Caco-2 (cell line): Measurements from ENCODE around the gene LRMDA. TPM values are rescaled to one million over a fixed set of nuclear protein-coding genes. Genes with fewer than 3 reads are reported as not detected.

Source experiments
- BruUV-seq: library from RNA; stranded (reverse); fragments of 400-500 nt; replicated peaks from 2 replicates; lab custom pipeline; 2021; lab: Mats Ljungman, UMichigan
- CTCF ChIA-PET: fragments of 300-600 bp; sonication (Branson Sonifier 250); formaldehyde crosslinking; loops from one replicate; lab custom pipeline; 2022; ENCODE audit warnings: antibody characterized with exemption; lab: Charles Lee
- POLR2A ChIA-PET: fragments of 300-600 bp; sonication (Branson Sonifier 250); formaldehyde crosslinking; loops from one replicate; lab custom pipeline; 2022; ENCODE audit warnings: antibody characterized with exemption; lab: Charles Lee
- DNase-seq, 2 experiments: peaks; one replicate each; pipeline versions ENCODE4 v3.0.0 to v3.0.0-alpha.2; 2020 to 2022
- H3K27me3 ChIP-seq: replicated peaks from 2 replicates; pipeline ENCODE4 v1.6.0; 2011; ENCODE audit warnings: low read length; ENCODE audit not compliant: control insufficient read depth, insufficient read depth
- H3K36me3 ChIP-seq: 2 replicates; pipeline ENCODE4 v1.5.1; 2011; ENCODE audit warnings: low read length; ENCODE audit not compliant: control insufficient read depth, insufficient read depth
- H3K4me1 ChIP-seq: fragments of 250-450 bp; sonication (Bioruptor Pico); 2 replicates; pipeline ENCODE4 v1.5.1; 2020; ENCODE audit warnings: mild to moderate bottlenecking
- H3K4me3 ChIP-seq: 2 replicates; pipeline ENCODE4 v1.5.1; 2011; ENCODE audit warnings: low read depth, mild to moderate bottlenecking, control low read depth, low read length
- H3K9me3 ChIP-seq: fragments of 250-450 bp; sonication (Bioruptor Pico); 2 replicates; pipeline ENCODE4 v1.5.1; 2020; ENCODE audit warnings: mild to moderate bottlenecking, moderate library complexity
- H3K27ac Mint-ChIP-seq: one replicate; pipeline ENCODE4 v1.8.0; 2022; ENCODE audit warnings: mixed read lengths; ENCODE audit not compliant: unreplicated experiment
- H3K27me3 Mint-ChIP-seq: one replicate; pipeline ENCODE4 v1.8.0; 2022; ENCODE audit warnings: mixed read lengths; ENCODE audit not compliant: insufficient read depth, unreplicated experiment
- H3K36me3 Mint-ChIP-seq: one replicate; pipeline ENCODE4 v1.8.0; 2022; ENCODE audit warnings: mild to moderate bottlenecking, mixed read lengths; ENCODE audit not compliant: insufficient read depth, unreplicated experiment
- H3K4me1 Mint-ChIP-seq: one replicate; pipeline ENCODE4 v1.8.0; 2022; ENCODE audit warnings: low read depth, mixed read lengths; ENCODE audit not compliant: unreplicated experiment
- H3K4me3 Mint-ChIP-seq: one replicate; pipeline ENCODE4 v1.8.0; 2022; ENCODE audit warnings: mild to moderate bottlenecking, moderate library complexity, mixed read lengths; ENCODE audit not compliant: unreplicated experiment
- H3K9me3 Mint-ChIP-seq: one replicate; pipeline ENCODE4 v1.8.0; 2022; ENCODE audit warnings: mixed read lengths; ENCODE audit not compliant: unreplicated experiment
- CTCF ChIP-seq, 2 experiments: fragments of 200-600 bp in 1 of 2; IDR thresholded peaks; 1 replicate in 1 of 2; 2 replicates in 1 of 2; pipeline versions ENCODE4 v1.5.1 to v1.8.0; 2011 to 2022; ENCODE audit warnings: antibody characterized with exemption in 1 of 2, control low read depth in 1 of 2, inconsistent platforms in 1 of 2, low read depth in 1 of 2, low read length in 1 of 2, mild to moderate bottlenecking in 1 of 2, moderate library complexity in 1 of 2; ENCODE audit not compliant: insufficient read depth in 1 of 2, severe bottlenecking in 1 of 2, unreplicated experiment in 1 of 2
- intact Hi-C: fragments of 100-400 bp; cut with micrococcal nuclease; formaldehyde crosslinking; loops from one replicate; pipeline ENCODE4 v1.10.0; 2022; ENCODE audit not compliant: unreplicated experiment
- total RNA-seq: library from RNA; stranded (reverse); gene quantifications from 2 replicates; pipeline ENCODE4 v1.2.3, GENCODE V29; 2022

The LRMDA gene
- total RNA-seq, 1 experiment from 2014 or later = 18.5 TPM

- Histone ChIP-seq H3K4me3 (no peak overlapping the region), H3K36me3 (no peaks in the 10 kb centered on the region), H3K27me3 (no peaks in the 10 kb centered on the region), H3K9me3 (no peaks in the 10 kb centered on the region), H3K4me1 (peaks cover 35% of the 10 kb centered on the region)
- H3K4me1 Mint-ChIP-seq = peaks cover 44% of the 10 kb centered on the region
- ChIA-PET POLR2A (no interaction called here), CTCF (interaction anchor here (0.8 to 2.1 kb wide), 3 partner anchors 63 to 190 kb away, joined by 3 to 7 read pairs (median 7); no protein-coding TSS in a partner anchor)
- peak overlapping the region; percentile 66 for H3K27ac Mint-ChIP-seq
- peak; percentile 66 to 73 for DNase-seq
- TF ChIP-seq CTCF (IDR thresholded peaks at IDR 0.05; ENCODE audit: insufficient read depth in 1 of 2, low read depth in 1 of 2, low read length in 1 of 2, severe bottlenecking in 1 of 2, unreplicated experiment in 1 of 2) = no peak
- H3K4me3 Mint-ChIP-seq = peak overlapping the region; percentile 47
- intact Hi-C loops = loop anchor here (1.0 kb wide), 4 partner anchors 36 to 189 kb away; no protein-coding TSS in a partner anchor
- BruUV-seq = no TSS peak
- peaks cover 6% of the 10 kb centered on the region for H3K36me3 Mint-ChIP-seq
- peaks cover 22% of the 10 kb centered on the region for H3K9me3 Mint-ChIP-seq
- no peaks in the 10 kb centered on the region for H3K27me3 Mint-ChIP-seq
These were observed 682.5 kb downstream of the LRMDA start for GRCh38 chr10:76113952-76114351.

GRCh38 chr10:76114581-76115001 is 683.2 kb downstream of the LRMDA start:
- Mint-ChIP-seq H3K4me1 (peaks cover 44% of the 10 kb centered on the region), H3K4me3 (peak overlapping the region; percentile 47), H3K36me3 (peaks cover 9% of the 10 kb centered on the region), H3K9me3 (peaks cover 22% of the 10 kb centered on the region), H3K27me3 (no peaks in the 10 kb centered on the region), H3K27ac (peak overlapping the region; percentile 66)
- H3K9me3 ChIP-seq = no peaks in the 10 kb centered on the region
- no peak overlapping the region for H3K4me3 ChIP-seq
- peak; percentile 31 to 47 for DNase-seq
- no peaks in the 10 kb centered on the region for H3K27me3 ChIP-seq
- ChIA-PET POLR2A (no interaction called here), CTCF (interaction anchor here (1.0 to 2.1 kb wide), 2 partner anchors 63 to 189 kb away, joined by 7 read pairs; no protein-coding TSS in a partner anchor)
- no peaks in the 10 kb centered on the region for H3K36me3 ChIP-seq
- intact Hi-C loops = loop anchor here (1.0 kb wide), 4 partner anchors 36 to 189 kb away; no protein-coding TSS in a partner anchor
- no peak for TF ChIP-seq CTCF (IDR thresholded peaks at IDR 0.05; ENCODE audit: insufficient read depth in 1 of 2, low read depth in 1 of 2, low read length in 1 of 2, severe bottlenecking in 1 of 2, unreplicated experiment in 1 of 2)
- no TSS peak for BruUV-seq
- H3K4me1 ChIP-seq = peaks cover 35% of the 10 kb centered on the region

GRCh38 chr10:76115131-76115470 is 683.7 kb downstream of the LRMDA start:
- H3K4me3 Mint-ChIP-seq = no peak overlapping the region
- H3K9me3 ChIP-seq = no peaks in the 10 kb centered on the region
- no peak overlapping the region for H3K4me3 ChIP-seq
- H3K9me3 Mint-ChIP-seq = peaks cover 22% of the 10 kb centered on the region
- no peak for DNase-seq
- peaks cover 35% of the 10 kb centered on the region for H3K4me1 ChIP-seq
- H3K27me3 Mint-ChIP-seq = no peaks in the 10 kb centered on the region
- H3K36me3 ChIP-seq = no peaks in the 10 kb centered on the region
- no TSS peak for BruUV-seq
- peaks cover 44% of the 10 kb centered on the region for H3K4me1 Mint-ChIP-seq
- POLR2A ChIA-PET = no interaction called here
- peak overlapping the region; percentile 39 for H3K27ac Mint-ChIP-seq
- peaks cover 9% of the 10 kb centered on the region for H3K36me3 Mint-ChIP-seq
- intact Hi-C loops = no loop called here
- no peaks in the 10 kb centered on the region for H3K27me3 ChIP-seq
- CTCF ChIA-PET = interaction anchor here (2.1 kb wide), 1 partner anchor 64 kb away, joined by 7 read pairs; no protein-coding TSS in a partner anchor
- TF ChIP-seq CTCF (IDR thresholded peaks at IDR 0.05; ENCODE audit: insufficient read depth in 1 of 2, low read depth in 1 of 2, low read length in 1 of 2, severe bottlenecking in 1 of 2, unreplicated experiment in 1 of 2) = no peak
